Measurements from ENCODE around the gene FARP1.

FARP1 gene

DNA sequence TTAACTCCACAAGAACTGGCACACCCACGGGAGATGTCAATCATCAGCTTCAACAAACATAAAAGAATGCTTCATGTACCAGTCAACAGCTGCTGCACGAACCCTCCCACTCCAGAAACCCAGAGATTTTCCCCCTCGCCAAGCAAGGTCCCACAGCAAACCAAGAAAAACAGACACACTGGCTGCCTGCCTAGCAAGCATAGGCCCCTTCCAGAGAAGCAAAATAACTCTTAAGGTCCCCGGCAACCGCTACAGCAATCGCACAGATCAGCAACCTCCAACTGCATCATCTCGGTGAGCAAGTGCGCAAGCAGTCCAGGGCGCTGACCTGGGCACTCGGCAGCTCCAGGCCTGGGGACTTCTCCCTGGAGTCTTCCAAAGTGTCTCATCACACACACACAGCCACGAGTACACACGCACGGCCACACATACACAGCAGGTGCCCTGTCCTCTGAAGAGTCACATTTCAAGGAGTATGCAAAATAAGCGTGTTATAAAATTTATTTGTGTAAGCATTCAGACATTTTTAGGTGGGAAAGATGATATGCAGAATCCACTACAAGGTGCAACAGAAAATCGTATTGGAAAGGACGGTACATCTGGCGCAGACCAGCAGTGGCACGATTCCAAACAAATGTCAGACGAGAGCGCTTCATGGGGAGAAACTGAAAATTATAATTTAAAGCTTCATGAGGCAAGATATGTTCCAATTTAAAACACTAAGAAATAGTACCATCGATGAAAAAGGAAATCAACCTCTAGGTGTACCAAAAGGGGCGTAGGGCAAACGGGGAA is 309.0 kb downstream of the FARP1 start:
- H3K27ac ChIP-seq = no peak overlapping the region

GRCh38 chr13:98452851-98453843 is 310.3 kb downstream of the FARP1 start:
- H3K27ac ChIP-seq = no peak overlapping the region
- TF ChIP-seq ZFX (IDR thresholded peaks at IDR 0.05) = no peak
- no peak for TF ChIP-seq CTCF (conservative IDR thresholded peaks at IDR 0.05)

More for the DNA sequence above, 309.0 kb downstream of the FARP1 start:
- TF ChIP-seq CTCF (conservative IDR thresholded peaks at IDR 0.05) = no peak
- TF ChIP-seq ZFX (IDR thresholded peaks at IDR 0.05) = no peak

- H3K27ac ChIP-seq = no peak overlapping the region
- TF ChIP-seq CTCF (conservative IDR thresholded peaks at IDR 0.05) (no peak), ZFX (IDR thresholded peaks at IDR 0.05) (no peak)
These were observed 311.5 kb downstream of the FARP1 start for GRCh38 chr13:98454389-98454881.

DNA sequence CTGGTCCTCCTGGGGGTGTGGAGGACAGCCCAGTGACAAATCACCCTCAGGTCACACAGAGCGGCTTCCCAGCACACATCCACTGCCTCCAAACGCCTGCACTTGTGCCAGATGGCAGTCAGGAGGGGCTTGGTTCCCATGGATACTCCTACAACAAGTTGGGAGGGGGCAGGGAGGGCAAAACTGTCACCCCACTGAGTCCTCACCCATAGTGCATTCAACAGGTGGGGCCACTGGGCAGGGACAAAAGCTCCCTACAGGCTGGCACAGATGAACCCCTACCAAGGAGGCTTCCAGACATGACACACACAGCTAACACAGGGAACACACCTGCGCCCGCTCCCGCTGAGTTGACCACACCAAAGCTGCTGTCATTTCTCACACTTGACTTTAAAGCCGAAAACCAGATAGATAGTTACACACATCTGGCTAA is 313.5 kb downstream of the FARP1 start:
- H3K27ac ChIP-seq = no peak overlapping the region
- TF ChIP-seq CTCF (conservative IDR thresholded peaks at IDR 0.05) = no peak
- no peak for TF ChIP-seq ZFX (IDR thresholded peaks at IDR 0.05)

DNA sequence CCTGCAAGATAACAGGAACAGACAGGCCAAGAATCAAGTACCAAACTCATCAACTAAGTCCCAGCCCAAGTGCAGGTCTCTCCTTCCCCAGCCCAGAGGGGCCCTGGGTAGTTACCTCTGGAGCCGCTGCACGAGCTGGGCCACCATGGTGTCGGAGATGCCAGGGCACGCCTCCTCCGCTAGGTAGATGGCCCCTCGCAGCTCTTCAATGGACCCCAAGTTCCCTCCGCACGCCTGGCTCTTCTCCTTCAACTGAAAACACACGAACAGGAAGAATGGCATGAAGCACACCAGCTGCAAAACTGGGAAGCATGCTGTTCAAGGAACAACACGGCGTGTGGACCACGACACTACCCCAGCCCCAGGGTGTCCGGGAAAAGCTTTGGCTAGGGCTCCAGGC is 314.2 kb downstream of the FARP1 start:
- TF ChIP-seq ZFX (IDR thresholded peaks at IDR 0.05) (no peak), CTCF (conservative IDR thresholded peaks at IDR 0.05) (no peak)
- no peak overlapping the region for H3K27ac ChIP-seq

DNA sequence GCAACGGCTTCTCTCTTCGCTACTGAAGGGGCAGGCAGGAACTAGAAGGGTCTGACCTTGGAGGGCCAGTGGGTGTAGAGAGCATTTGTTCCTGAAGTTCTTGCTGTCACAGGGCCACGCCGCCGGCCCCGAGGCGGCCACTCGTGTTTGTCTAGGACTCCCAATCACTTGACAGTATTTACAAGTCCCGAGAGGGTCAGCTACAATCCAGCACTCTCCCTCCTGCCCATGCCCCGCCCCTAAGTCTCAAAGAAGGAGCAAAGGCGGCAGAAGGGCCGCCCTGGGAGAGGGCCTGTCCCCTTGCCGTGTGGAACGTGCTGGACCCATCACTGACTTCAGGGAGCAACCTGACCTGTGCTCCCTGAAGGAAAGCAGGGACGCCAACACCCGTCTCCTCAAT is 315.5 kb downstream of the FARP1 start:
- no peak for TF ChIP-seq CTCF (conservative IDR thresholded peaks at IDR 0.05)
- no peak for TF ChIP-seq ZFX (IDR thresholded peaks at IDR 0.05)
- no peak overlapping the region for H3K27ac ChIP-seq

Data from C4-2B (cell line).